PFSK-1 (cell line): ENCODE results near the gene PCDHGA1. TPM values are rescaled to one million over a fixed set of nuclear protein-coding genes. Genes with fewer than 3 reads are reported as not detected.

Experiments
- FOXP2 ChIP-seq: optimal IDR thresholded peaks from 2 replicates; pipeline ENCODE3; 2011; ENCODE audit warnings: borderline replicate concordance, control low read depth, inconsistent platforms; ENCODE audit not compliant: insufficient read depth; ENCODE audit errors: extremely low read length, extremely low read depth
- POLR2AphosphoS5 ChIP-seq: IDR thresholded peaks from 2 replicates; pipeline ENCODE4 v1.6.1; 2012; ENCODE audit warnings: low read depth, mild to moderate bottlenecking, control low read depth, low read length, moderate library complexity
- REST ChIP-seq, 2 experiments: IDR thresholded peaks; 2 replicates each; pipeline versions ENCODE4 v1.6.1 to v1.8.0; 2011 to 2012; ENCODE audit warnings: low read depth in 2 of 2, low read length in 2 of 2, control low read depth in 1 of 2, inconsistent platforms in 1 of 2, mild to moderate bottlenecking in 1 of 2, moderate library complexity in 1 of 2; ENCODE audit not compliant: insufficient read depth in 1 of 2
- SIN3A ChIP-seq: IDR thresholded peaks from 2 replicates; pipeline ENCODE4 v1.6.1; 2012; ENCODE audit warnings: mild to moderate bottlenecking, low read length, moderate library complexity, borderline replicate concordance; ENCODE audit not compliant: insufficient read depth
- TAF1 ChIP-seq: IDR thresholded peaks from 2 replicates; pipeline ENCODE4 v1.6.1; 2012; ENCODE audit warnings: low read length, control low read depth, borderline replicate concordance; ENCODE audit not compliant: insufficient read depth
- polyA plus RNA-seq: library from polyadenylated mRNA; unstranded; fragments of >200 nt; gene quantifications from one replicate; pipeline ENCODE4 v1.2.1, GENCODE V29; 2012; ENCODE audit warnings: low read depth, missing spikeins; ENCODE audit not compliant: insufficient read length

PCDHGA1 gene
- polyA plus RNA-seq: 0.40 TPM

GRCh38 chr5:141330299-141331080 lies at the start of gene PCDHGA1:
Gene PCDHGA1, plus strand, starts transcription at chr5:141330514.
- TF ChIP-seq TAF1: no peak
- no peak for TF ChIP-seq FOXP2
- TF ChIP-seq REST (IDR thresholded peaks at IDR 0.05; ENCODE audit: insufficient read depth in 1 of 2, low read depth in 2 of 2, low read length in 2 of 2): no peak
- no peak for TF ChIP-seq POLR2AphosphoS5
- TF ChIP-seq SIN3A: no peak

DNA sequence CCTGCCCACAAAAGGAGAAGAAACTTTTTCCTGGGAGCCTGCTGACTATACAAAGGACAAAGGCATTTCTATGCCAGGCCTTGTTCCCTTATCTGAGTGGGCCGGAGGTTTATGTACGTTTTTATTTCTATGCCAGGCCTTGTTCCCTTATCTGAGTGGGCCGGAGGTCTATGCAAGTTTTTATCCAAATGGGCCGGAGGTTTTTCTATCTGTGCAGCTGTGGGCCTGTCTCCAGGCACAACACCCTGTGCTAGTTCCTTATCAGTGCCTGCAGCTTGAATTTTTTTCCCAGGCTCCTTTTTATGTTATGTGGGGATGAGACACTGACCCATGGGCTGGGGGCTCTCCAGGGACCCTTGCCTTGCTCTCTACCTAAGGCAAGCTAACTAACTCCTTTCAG lies 31.9 kb upstream of the PCDHGA1 start:
- no peak for TF ChIP-seq TAF1

- no peak for TF ChIP-seq TAF1
- no peak for TF ChIP-seq FOXP2
- TF ChIP-seq POLR2AphosphoS5: no peak
- TF ChIP-seq SIN3A: no peak
- no peak for TF ChIP-seq REST (IDR thresholded peaks at IDR 0.05; ENCODE audit: insufficient read depth in 1 of 2, low read depth in 2 of 2, low read length in 2 of 2)
Measured at GRCh38 chr5:141303756-141304155, 26.6 kb upstream of the PCDHGA1 start, which contains the start of gene SLC25A2. Gene SLC25A2, minus strand, starts transcription at chr5:141304049. Its CDS starts 184 bp downstream, at chr5:141303865.

DNA sequence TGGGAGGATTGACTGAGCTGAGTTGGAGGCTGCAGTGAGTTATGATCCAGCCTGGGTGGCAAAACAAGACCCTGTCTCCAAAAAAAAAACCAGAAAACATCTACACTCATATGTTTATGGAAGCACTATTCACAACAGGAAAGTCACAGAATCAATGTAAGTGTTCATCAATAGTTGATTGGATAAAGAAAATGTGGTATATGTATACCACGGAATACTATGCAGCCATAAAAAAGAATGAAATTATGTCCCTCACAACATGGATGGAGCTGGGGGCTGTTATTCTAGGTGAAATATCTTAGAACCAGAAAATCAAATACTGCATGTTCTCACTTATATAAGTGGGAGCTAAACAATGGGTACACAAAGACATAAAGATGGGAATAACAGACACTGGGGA lies 23.7 kb upstream of the PCDHGA1 start:
- TF ChIP-seq POLR2AphosphoS5 (no peak), REST (IDR thresholded peaks at IDR 0.05; ENCODE audit: insufficient read depth in 1 of 2, low read depth in 2 of 2, low read length in 2 of 2) (no peak), SIN3A (no peak)

GRCh38 chr5:141313711-141314110 lies 16.6 kb upstream of the PCDHGA1 start:
- TF ChIP-seq POLR2AphosphoS5 (no peak), SIN3A (no peak), TAF1 (no peak), FOXP2 (no peak), REST (IDR thresholded peaks at IDR 0.05; ENCODE audit: insufficient read depth in 1 of 2, low read depth in 2 of 2, low read length in 2 of 2) (no peak)
